Mucosa of stomach (tissue), 1 donor: ENCODE data around the gene DTX3.

Source experiments
- H3K27me3 ChIP-seq: one replicate; pipeline ENCODE4 v1.7.0; 2013; ENCODE audit warnings: mild to moderate bottlenecking, low read length; ENCODE audit not compliant: control insufficient read depth, insufficient read depth
- H3K36me3 ChIP-seq: one replicate; pipeline ENCODE4 v1.7.0; 2013; ENCODE audit warnings: low read length; ENCODE audit not compliant: control insufficient read depth, insufficient read depth
- H3K4me1 ChIP-seq: one replicate; pipeline ENCODE4 v1.7.0; 2013; ENCODE audit warnings: mild to moderate bottlenecking, low read length; ENCODE audit not compliant: control insufficient read depth, insufficient read depth
- H3K4me3 ChIP-seq: one replicate; pipeline ENCODE4 v1.7.0; 2013; ENCODE audit warnings: low read length
- H3K9ac ChIP-seq: one replicate; pipeline ENCODE4 v1.7.0; 2013; ENCODE audit warnings: mild to moderate bottlenecking, low read length, moderate library complexity
- H3K9me3 ChIP-seq: one replicate; pipeline ENCODE4 v1.7.0; 2013; ENCODE audit warnings: mild to moderate bottlenecking, low read length, moderate library complexity; ENCODE audit not compliant: control insufficient read depth
- donor health status: Pancreatic carcinoma.

The DTX3 gene

DNA sequence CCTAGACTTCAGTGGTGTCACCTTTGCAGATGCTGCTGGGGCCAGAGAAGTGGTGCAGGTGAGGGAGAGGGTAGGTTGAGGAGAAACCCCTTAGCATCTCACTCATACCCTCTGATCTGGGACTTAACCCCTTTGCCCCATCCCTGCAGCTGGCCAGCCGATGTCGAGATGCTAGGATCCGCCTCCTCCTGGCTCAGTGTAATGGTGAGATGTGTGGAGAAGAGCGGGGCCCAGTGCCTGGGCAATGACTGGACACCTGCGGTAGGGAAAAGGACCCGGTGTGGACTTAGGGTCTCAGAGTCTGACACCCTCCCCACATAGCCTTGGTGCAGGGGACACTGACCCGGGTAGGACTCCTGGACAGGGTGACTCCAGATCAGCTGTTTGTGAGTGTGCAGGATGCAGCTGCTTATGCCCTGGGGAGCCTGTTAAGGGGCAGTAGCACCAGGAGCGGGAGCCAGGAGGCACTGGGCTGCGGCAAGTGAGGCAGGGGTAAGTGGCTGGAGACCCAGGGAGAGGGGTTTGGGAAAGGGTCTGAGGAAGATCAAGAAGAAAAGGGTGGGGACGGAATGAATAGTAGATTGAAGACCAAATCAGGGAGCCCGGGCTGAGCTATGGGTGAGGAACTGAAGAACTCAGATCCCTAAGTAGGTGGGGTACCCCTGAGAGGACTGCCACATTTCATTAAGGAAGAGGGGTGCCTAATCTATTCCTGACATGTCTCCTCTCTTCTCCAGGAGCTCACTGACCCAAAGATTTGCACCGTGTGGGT is 20.8 kb downstream of the DTX3 start:
- no peaks in the 10 kb centered on the region for H3K36me3 ChIP-seq
- no peaks in the 10 kb centered on the region for H3K9me3 ChIP-seq
- peaks cover 22% of the 10 kb centered on the region for H3K4me1 ChIP-seq
- peaks cover 95% of the 10 kb centered on the region for H3K27me3 ChIP-seq
- H3K9ac ChIP-seq, result no peak overlapping the region
- no peak overlapping the region for H3K4me3 ChIP-seq

DNA sequence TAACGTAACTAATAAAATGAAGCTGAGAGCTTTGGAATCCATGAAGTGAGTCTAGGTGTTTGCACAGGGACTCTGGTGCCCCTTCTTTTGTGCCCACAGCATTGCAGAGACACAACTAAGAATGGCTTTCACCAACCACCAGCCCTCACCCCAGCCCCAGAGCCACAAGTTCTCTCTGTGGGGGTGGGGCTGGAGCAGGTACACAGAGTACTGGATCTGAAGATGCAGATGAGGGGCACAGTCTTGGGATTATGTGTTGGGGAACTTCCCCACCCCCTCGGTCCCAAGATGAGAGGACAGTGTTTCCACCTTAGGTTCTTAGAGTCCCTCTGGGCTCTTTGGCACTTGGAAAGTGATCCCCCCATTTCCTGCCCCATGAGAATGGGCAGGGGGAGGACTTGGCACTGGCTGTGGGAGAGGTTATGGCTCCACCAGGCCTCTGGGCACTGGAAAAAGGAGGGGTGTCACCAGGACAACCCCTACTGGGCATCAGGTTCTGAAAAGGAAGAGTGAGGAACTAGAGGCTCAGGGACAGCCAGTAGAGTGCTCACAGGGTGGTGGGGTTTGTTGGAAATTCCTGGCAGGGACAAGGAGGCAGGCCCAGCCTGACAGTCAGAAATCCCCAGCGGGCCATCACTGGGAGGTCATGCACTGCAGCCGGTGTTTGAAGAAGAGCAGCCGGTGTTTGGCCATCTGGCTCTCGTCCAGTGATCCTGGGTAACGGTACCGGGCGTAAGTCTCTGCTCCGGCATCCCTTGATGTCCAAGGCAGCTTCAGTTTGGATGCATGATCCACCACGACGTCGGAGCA is 21.7 kb downstream of the DTX3 start:
- H3K27me3 ChIP-seq, result peaks cover 95% of the 10 kb centered on the region
- peaks cover 15% of the 10 kb centered on the region for H3K4me1 ChIP-seq
- no peak overlapping the region for H3K4me3 ChIP-seq
- H3K36me3 ChIP-seq, result no peaks in the 10 kb centered on the region
- H3K9me3 ChIP-seq, result no peaks in the 10 kb centered on the region
- no peak overlapping the region for H3K9ac ChIP-seq

DNA sequence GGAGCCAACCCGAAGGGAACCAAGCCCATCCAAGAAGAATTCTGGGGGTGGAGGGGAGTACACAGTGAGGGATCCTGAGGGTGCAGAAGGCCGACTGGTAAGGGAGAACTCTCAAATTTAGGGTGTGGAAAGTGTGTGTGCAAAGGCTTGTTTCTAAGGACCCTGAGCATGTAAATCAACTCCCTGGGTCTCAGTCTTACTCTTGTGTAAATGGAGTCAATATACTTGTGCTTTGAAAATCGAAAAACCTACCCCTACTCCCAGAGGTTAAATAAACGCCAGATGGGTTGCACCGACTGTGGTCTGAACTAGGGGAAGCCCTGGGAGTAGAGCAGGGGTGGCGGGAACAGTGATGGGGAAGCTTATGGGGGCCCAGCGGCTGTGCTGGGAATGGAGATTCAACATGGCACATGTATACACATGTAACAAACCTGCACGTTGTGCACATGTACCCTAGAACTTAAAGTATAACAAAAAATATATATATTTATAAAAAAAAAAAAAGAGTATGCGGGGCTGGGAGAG is 22.4 kb downstream of the DTX3 start:
- H3K4me3 ChIP-seq, result no peak overlapping the region
- no peaks in the 10 kb centered on the region for H3K36me3 ChIP-seq
- H3K27me3 ChIP-seq, result peaks cover 95% of the 10 kb centered on the region
- H3K9me3 ChIP-seq, result no peaks in the 10 kb centered on the region
- H3K4me1 ChIP-seq, result peaks cover 8% of the 10 kb centered on the region
- H3K9ac ChIP-seq, result no peak overlapping the region

DNA sequence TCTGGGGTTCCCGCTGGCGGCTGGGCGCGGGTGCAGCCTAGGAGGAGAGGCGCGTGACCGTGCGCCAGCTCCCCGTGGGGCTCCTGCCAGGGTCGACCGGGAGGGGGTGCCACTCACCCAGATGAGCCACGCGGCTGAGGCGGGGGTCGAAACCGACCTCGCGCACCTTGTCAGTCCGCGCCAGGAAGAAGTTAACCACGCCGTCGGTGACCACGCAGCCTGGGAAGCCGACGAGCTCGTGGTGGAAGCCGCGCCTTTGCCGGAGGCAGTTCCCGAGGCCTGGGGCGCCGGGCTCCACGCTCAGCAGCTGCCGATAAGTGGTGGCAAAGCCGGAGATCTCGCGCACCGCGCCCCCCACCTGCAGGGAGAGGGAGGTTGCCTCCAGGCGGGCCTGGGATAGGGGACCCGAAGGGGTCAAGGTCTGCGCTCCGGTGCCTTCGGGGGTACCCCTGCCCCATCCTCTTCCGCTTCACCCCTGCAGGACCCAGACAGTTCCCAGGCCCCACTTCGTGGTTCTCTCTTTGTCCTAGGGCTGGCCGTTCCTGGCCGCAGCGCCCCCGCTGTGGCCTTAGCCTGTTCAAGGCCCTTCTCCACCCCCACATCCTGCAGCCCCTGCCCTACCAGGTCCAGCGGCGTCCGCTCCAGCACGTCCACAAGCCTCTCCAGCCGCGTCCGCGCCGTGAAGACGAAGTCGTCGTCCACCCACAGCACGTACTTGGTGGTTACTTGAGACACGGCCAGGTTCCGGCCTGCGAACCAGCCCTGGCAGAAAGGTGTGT is 23.1 kb downstream of the DTX3 start:
- Histone ChIP-seq H3K4me3 (no peak overlapping the region), H3K9me3 (no peaks in the 10 kb centered on the region), H3K9ac (no peak overlapping the region), H3K27me3 (peaks cover 94% of the 10 kb centered on the region), H3K36me3 (no peaks in the 10 kb centered on the region), H3K4me1 (peaks cover 11% of the 10 kb centered on the region)

DNA sequence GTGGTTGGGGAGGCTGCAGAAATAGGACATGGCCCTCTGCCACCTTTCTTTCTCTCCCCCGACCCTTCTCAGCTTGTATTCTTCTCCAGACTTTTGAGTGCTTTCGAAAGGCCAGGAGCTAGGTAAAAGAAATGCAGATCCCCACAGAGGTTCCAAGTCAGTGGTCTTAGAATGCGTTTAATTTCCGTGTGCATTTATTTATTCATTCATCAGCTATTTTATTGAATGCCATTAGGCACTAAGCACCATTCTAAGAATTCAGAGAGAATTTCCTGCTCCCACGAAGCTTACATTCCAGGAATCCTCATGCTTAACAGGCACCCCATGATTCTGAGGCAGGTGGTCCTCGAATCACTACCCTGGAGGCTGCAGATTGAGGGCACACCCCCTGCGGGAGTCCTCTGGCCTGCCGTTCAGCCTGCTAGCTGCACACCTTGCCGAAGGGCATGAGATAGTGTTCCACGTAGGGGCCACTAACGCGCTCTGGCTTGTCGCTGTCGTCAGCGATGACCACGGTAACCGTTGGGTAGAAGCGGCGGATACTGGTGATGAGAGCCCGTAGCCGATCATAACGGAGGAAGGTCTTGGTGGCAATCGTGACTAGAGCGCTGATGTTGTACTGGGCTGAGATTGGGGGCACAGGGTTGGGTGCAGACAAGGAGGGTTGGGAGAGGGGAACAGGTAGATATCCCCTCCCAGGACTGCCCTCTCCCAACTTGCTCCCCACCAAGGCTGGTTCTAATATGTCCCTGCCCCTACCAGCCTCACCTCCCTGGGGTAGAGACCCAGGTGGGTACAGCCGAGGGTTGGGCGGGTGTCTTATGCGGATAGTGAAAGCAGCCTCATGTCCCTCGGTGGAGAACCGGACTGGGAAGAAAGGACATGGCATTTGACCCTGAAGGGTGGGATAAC is 23.9 kb downstream of the DTX3 start:
- Histone ChIP-seq H3K9ac (no peak overlapping the region), H3K4me1 (peaks cover 17% of the 10 kb centered on the region), H3K9me3 (no peaks in the 10 kb centered on the region), H3K36me3 (no peaks in the 10 kb centered on the region), H3K27me3 (peaks cover 95% of the 10 kb centered on the region), H3K4me3 (no peak overlapping the region)

DNA sequence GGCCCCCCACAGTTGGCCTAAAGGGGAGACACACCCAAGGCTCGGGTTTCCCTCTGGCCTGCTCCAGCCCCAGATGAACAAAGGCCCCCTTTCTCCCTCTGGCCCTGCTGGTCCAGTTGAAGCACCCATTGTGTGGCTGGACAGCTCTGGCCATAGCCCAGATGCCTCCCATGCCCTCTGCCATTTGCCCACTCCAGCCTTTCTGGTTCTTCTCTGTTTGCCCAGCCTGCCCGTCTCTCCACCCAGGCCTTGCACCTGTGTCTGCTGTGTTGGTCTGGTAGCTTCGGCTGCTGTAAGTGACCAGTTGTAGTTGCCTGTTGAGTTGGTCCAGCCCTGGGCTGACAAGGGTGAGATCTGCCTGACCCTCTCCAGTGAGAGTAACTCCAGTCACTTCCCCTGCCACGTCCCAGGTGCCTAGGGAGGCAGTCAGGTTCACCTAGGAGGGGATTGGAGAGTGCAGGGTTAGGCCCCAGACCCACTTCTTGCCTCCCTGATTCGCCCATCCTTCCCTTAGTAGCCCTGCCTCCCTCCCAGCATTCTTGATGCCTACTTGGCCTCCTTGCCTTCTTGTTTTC is 25.4 kb downstream of the DTX3 start:
- Histone ChIP-seq H3K9me3 (no peaks in the 10 kb centered on the region), H3K4me1 (peaks cover 17% of the 10 kb centered on the region), H3K27me3 (peaks cover 89% of the 10 kb centered on the region), H3K9ac (no peak overlapping the region), H3K4me3 (no peak overlapping the region), H3K36me3 (no peaks in the 10 kb centered on the region)

DNA sequence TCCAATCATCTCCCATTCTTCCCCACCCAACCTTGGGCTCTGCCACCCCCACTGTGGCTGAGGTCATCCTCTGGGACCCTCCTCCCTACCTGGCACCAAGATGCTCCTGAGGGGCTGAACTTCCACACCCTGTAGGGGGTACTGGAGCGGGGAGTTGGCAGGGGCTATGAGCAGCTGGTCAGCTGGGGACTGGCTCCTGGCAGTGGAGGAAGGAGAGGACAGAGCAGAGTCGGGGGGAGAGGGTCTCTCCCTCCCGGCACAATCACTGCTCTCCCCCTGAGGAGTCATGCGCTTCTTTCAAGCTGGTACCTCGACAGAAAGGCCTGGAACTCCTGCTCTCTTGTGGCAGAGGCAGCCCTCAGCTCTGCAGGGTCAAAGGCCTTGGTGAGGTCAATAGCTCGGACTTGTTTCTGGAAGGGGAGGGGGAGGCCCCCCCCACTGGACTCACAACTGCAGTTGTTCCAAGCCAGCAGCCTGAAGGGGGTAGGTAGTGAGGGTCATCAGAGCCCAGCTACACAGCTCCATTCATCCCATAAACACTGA is 26.3 kb downstream of the DTX3 start:
- peaks cover 17% of the 10 kb centered on the region for H3K4me1 ChIP-seq
- no peak overlapping the region for H3K9ac ChIP-seq
- peaks cover 81% of the 10 kb centered on the region for H3K27me3 ChIP-seq
- no peaks in the 10 kb centered on the region for H3K36me3 ChIP-seq
- no peak overlapping the region for H3K4me3 ChIP-seq
- no peaks in the 10 kb centered on the region for H3K9me3 ChIP-seq

DNA sequence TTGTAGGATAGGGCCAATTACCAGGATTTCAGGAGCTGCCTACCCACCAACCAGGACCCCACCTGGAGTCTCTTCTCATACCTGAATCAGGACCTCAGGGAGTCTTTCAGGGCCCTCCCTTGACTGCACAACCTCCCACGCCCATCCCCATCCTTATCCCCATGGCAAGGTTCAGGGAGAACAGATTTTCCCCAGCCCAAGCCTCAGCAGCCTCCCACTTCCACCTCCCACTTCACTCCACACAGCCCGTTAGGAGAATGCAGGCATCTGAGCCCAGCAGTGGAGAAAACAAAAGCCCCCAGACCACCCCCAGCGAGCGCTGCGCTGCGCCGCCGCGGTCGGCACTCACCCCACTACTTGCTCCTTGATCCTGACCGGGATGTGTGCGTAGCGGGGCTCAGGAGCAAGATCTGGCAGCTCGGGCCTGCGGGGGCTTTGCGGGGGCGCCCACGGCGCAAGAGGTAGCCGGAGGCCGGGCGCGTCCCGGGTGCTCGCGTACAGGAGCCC is 27.0 kb downstream of the DTX3 start:
- Histone ChIP-seq H3K27me3 (peaks cover 74% of the 10 kb centered on the region), H3K9ac (no peak overlapping the region), H3K4me3 (no peak overlapping the region), H3K36me3 (no peaks in the 10 kb centered on the region), H3K9me3 (no peaks in the 10 kb centered on the region), H3K4me1 (peaks cover 17% of the 10 kb centered on the region)

DNA sequence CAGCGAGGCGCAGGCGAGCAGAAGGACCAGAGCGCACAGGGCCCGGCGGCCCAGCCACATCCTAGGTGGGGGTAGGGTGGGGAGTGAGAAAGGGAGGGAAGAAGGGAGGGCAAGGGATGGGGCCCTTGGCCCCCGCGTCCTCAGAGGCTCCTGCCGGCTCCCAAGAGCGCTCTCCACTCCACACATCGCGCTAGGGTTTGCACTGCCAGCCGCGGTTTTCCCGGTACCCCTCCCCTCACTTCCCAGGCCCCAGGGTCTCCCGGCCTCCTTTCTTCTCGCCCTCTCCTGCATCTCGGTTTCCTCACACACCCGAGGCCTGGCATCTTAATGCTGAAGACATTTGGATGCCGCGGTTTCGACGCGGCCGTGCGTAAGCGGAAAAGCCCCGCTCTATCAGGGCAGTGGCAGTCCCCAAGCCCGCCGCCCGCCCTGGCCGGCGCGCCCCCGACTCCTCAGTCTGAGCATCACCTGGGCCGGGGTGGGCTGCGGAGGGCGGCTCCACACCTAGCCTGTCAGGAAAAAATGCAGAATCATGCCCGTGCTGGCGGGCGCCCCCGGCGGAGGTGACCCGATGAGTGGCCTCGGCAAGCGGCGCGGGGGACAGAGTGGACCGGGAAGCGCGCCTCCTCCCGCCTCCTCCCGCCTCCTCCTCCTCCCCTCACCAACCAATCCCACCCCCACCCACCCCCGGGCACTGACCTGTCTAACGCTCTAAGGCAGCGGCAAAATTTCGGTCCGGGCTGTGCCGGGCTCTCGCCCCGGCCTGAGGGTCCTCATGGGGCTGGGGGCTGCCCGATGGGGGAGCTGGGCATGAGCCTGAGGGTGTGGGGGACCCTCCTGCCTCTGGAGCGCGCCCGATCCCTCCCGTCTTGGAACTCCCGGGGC is 27.7 kb downstream of the DTX3 start:
- H3K27me3 ChIP-seq, result peaks cover 68% of the 10 kb centered on the region
- H3K9me3 ChIP-seq, result no peaks in the 10 kb centered on the region
- H3K9ac ChIP-seq, result no peak overlapping the region

More for the DNA sequence above, 27.7 kb downstream of the DTX3 start:
- Histone ChIP-seq H3K4me1 (peaks cover 17% of the 10 kb centered on the region), H3K4me3 (no peak overlapping the region), H3K36me3 (no peaks in the 10 kb centered on the region)
